ENCODE measurements around the gene USP7. TPM values are rescaled to one million over a fixed set of nuclear protein-coding genes. Genes with fewer than 3 reads are reported as not detected.

The USP7 gene
- total and polyA plus RNA-seq, 3 donors from 2014 or later: 159 to 173 (median 172) TPM

DNA sequence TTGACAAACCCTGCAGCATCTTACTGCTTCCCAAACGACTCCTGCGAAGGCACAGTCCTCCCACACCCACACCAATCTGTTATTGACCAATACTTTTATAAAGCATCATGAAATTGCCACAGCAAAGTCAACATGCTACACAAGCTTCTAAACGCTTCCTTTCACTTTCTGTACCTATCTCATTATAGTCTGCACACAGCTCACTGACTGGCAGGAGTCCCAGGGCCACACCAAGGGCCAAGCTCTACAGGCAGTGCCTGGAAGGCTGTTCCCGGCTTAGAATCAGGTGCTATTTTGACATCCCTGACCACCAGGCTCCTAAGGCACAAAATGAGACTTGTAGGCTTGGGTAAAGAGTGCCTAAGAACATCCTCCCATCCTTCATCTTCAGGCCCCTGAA is 39.5 kb downstream of the USP7 start:
- no peaks in the 10 kb centered on the region for H3K36me3 ChIP-seq (ENCODE audit: low read depth, missing control alignments)
- DNase-seq: no peak
- no peaks in the 10 kb centered on the region for H3K27me3 ChIP-seq
- H3K4me1 ChIP-seq: peaks cover 4% of the 10 kb centered on the region
- WGBS, 2 donors: 50 to 54% methylated on average over 4 of the region's 4 CpGs
- no peak overlapping the region for H3K27ac ChIP-seq
- no peak for TF ChIP-seq POLR2A (IDR thresholded peaks at IDR 0.05)
- TF ChIP-seq, protein P1, sequence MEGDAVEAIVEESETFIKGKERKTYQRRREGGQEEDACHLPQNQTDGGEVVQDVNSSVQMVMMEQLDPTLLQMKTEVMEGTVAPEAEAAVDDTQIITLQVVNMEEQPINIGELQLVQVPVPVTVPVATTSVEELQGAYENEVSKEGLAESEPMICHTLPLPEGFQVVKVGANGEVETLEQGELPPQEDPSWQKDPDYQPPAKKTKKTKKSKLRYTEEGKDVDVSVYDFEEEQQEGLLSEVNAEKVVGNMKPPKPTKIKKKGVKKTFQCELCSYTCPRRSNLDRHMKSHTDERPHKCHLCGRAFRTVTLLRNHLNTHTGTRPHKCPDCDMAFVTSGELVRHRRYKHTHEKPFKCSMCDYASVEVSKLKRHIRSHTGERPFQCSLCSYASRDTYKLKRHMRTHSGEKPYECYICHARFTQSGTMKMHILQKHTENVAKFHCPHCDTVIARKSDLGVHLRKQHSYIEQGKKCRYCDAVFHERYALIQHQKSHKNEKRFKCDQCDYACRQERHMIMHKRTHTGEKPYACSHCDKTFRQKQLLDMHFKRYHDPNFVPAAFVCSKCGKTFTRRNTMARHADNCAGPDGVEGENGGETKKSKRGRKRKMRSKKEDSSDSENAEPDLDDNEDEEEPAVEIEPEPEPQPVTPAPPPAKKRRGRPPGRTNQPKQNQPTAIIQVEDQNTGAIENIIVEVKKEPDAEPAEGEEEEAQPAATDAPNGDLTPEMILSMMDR (IDR thresholded peaks at IDR 0.05): no peak
- H3K9me3 ChIP-seq: no peaks in the 10 kb centered on the region
- no peak overlapping the region for H3K4me3 ChIP-seq
- intact Hi-C loops (cut with DNase I; ENCODE audit: low total_unique reads): no loop called here

DNA sequence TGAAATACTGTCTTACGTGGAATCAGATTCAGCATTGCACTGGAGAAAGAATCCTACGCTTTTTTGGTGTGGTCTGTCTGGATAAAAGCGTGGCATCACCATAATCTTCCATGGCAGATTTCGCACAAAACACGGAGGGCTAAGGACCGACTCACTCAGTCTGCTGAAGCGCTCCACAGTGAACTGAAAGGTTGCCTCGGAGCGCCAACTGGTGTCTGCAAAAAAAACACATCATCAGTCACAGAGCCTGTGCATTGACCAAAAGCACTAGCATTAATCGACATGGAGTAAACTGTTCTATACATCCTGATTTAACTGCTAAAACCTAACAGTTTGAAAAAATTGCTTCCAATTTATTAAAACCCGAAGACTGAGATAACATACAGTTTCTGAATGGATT is 40.5 kb downstream of the USP7 start:
- Histone ChIP-seq H3K4me1 (peaks cover 4% of the 10 kb centered on the region), H3K27ac (no peak overlapping the region), H3K4me3 (no peak overlapping the region), H3K36me3 (ENCODE audit: low read depth, missing control alignments) (no peaks in the 10 kb centered on the region), H3K9me3 (no peaks in the 10 kb centered on the region), H3K27me3 (no peaks in the 10 kb centered on the region)
- WGBS, 2 donors: 77 to 79% methylated on average over 11 of the region's 11 CpGs
- intact Hi-C loops (cut with DNase I; ENCODE audit: low total_unique reads): no loop called here
- DNase-seq: no peak
- no peak for TF ChIP-seq POLR2A (IDR thresholded peaks at IDR 0.05)
- TF ChIP-seq, protein P1 (IDR thresholded peaks at IDR 0.05): no peak

DNA sequence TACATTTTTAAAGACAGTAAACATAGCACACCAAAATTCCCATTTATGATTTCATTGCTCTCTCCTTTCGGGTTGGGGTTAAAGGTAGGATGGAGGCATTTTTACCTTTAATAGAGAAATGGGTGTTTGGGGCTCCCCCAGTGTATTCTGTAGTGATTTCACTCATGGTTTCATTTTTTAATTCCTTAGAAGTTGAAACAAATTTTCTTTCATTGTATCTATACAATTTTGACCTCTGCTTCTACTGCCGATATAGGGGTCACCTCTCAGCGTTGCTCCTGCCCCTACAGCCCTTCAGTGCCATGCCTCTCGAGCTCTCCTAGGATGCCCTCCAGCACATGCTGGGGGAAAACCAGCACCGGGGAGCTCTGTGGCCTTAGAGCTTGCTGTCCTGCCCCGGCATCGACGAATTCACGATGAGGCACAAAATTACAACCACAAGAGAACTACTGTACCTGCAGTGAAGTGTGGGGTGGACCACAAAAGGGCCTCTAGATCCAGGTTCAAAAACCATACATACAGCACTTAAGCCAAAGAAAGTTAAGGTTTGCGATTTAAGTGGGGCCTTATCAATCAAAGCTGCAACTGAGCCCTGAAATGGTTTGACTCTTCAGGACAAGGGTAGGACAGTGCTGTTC is 42.2 kb downstream of the USP7 start:
- Histone ChIP-seq H3K36me3 (ENCODE audit: low read depth, missing control alignments) (no peaks in the 10 kb centered on the region), H3K9me3 (no peaks in the 10 kb centered on the region), H3K27me3 (no peaks in the 10 kb centered on the region), H3K4me1 (peaks cover 4% of the 10 kb centered on the region), H3K4me3 (no peak overlapping the region), H3K27ac (no peak overlapping the region)
- WGBS, 2 donors: 93 to 95% methylated on average over 10 of the region's 10 CpGs
- no peak for DNase-seq
- no peak for TF ChIP-seq POLR2A (IDR thresholded peaks at IDR 0.05)
- TF ChIP-seq, protein P1 (IDR thresholded peaks at IDR 0.05): no peak
- intact Hi-C loops (cut with DNase I; ENCODE audit: low total_unique reads): no loop called here

DNA sequence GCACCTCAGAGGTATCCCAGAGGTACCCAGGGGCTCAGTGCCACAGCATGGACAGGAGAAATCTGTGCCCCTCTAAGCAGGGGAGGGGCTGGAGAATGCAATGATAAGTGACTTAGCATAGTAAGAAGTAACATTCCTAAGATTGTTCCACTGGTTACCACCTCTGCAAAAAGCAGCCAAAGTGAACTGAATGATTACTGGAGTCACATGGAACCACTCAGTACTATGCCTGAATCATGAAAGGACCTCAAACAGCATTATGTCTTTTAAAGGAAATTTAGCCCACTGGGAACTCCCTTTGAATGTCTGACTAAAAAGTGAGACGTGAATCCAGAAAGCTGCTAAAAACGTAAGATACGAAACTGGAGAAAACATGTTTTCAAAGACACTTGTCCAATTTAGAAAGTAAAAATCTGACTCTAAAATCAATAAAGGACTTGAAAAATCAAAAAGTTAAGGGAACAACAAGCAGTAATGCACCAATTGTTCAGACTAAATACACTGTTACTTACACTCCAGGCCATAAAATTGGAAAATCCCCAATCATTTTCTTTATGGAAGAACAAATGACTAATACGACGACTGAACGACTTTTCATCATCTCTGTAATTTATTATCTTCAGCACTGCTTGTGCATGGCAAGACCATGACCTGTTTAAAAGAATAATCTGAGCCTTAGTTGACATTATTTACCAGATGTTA is 42.9 kb downstream of the USP7 start:
- TF ChIP-seq, protein P1 (IDR thresholded peaks at IDR 0.05): no peak
- TF ChIP-seq POLR2A (IDR thresholded peaks at IDR 0.05): no peak
- peaks cover 4% of the 10 kb centered on the region for H3K4me1 ChIP-seq
- no peak for DNase-seq
- intact Hi-C loops (cut with DNase I; ENCODE audit: low total_unique reads): no loop called here
- H3K36me3 ChIP-seq (ENCODE audit: low read depth, missing control alignments): no peaks in the 10 kb centered on the region
- H3K4me3 ChIP-seq: no peak overlapping the region
- no peak overlapping the region for H3K27ac ChIP-seq
- H3K27me3 ChIP-seq: no peaks in the 10 kb centered on the region
- WGBS, 2 donors: 84 to 88% methylated on average over 6 of the region's 6 CpGs
- H3K9me3 ChIP-seq: no peaks in the 10 kb centered on the region

All from testis (tissue), 3 donors.